Measurements from ENCODE around the gene FBXW5. TPM values are rescaled to one million over a fixed set of nuclear protein-coding genes. Genes with fewer than 3 reads are reported as not detected.
A peak's percentile ranks its signal among the peaks of the same experiment; 100 is the strongest.

FBXW5 gene
- total and polyA plus RNA-seq, 9 of the 15 experiments (the other 6 are each of a cell fraction or from before 2014, with no cell fraction given) = 0.21 to 128 (median 37.0) TPM

- 64% methylated on average over 11 of the region's 11 CpGs for WGBS (ENCODE audit: insufficient coverage, low coverage, missing lambda C conversion rate)
- in situ Hi-C loops (cut with MboI) (no loop called here), intact Hi-C loops (cut with micrococcal nuclease) (no loop called here)
- BruUV-seq (replicated peaks) = no TSS peak
- POLR2A ChIA-PET = interaction anchor here (0.7 to 0.9 kb wide), 2 partner anchors 10 to 646 kb away, joined by 3 to 4 read pairs; no protein-coding TSS in a partner anchor
- TF ChIP-seq FUS (optimal IDR thresholded peaks at IDR 0.05; ENCODE audit: low read depth, low read length) (no peak), RBM22 (IDR thresholded peaks at IDR 0.05; ENCODE audit: low read depth, low read length, poor library complexity, severe bottlenecking) (no peak), CC2D1A (IDR thresholded peaks at IDR 0.05) (no peak), POLR2AphosphoS2 (IDR thresholded peaks at IDR 0.05; ENCODE audit: low read length) (no peak), CBX1 (IDR thresholded peaks at IDR 0.05; ENCODE audit: low read depth) (no peak), ZBTB43 (CRISPR knock-in tag; IDR thresholded peaks at IDR 0.05) (no peak), ZNF707 (CRISPR knock-in tag; conservative IDR thresholded peaks at IDR 0.05) (no peak), MECOM (CRISPR knock-in tag; IDR thresholded peaks at IDR 0.05) (no peak), U2AF2 (optimal IDR thresholded peaks at IDR 0.05; ENCODE audit: low read depth, low read length) (no peak), RBM39 (optimal IDR thresholded peaks at IDR 0.05; ENCODE audit: low read depth, low read length) (no peak)
- ATAC-seq = no peak
- H4K20me1 ChIP-seq (replicated peaks; ENCODE audit: control insufficient read depth, insufficient read depth, low read length) = no peaks in the 10 kb centered on the region
- CTCF ChIA-PET (ENCODE audit: low intra/inter-chr PET ratio) = no interaction called here
- no peaks in the 10 kb centered on the region for H3K27me3 ChIP-seq (ENCODE audit: control insufficient read depth in 2 of 2, insufficient read depth in 2 of 2, low read length in 2 of 2)
- no peak overlapping the region for H3K27ac ChIP-seq (ENCODE audit: extremely low read depth, low read depth, low read length)
- no peak overlapping the region for H3K4me3 ChIP-seq
- no peaks in the 10 kb centered on the region for H3K9me3 ChIP-seq (replicated peaks; ENCODE audit: control insufficient read depth, insufficient read depth, low read depth, low read length)
- peaks cover 8 to 76% of the 10 kb centered on the region in 2 experiments; a peak in 4 of 5 replicates for H3K4me1 ChIP-seq (replicated peaks in 1 of 2; ENCODE audit: control insufficient read depth in 2 of 2, insufficient read depth in 2 of 2, low read length in 2 of 2)
- H3K79me2 ChIP-seq (ENCODE audit: control insufficient read depth, insufficient read depth, low read length) = no peaks in the 10 kb centered on the region
- peak overlapping the region in 1 of 2 experiments; percentile 35; a peak in 1 of 4 replicates for H3K9ac ChIP-seq (ENCODE audit: insufficient read depth in 1 of 2, low read depth in 2 of 2, low read length in 2 of 2)
- H2AFZ ChIP-seq (ENCODE audit: low read depth, low read length) = no peak overlapping the region
- no peak for FAIRE-seq
- H3K36me3 ChIP-seq (ENCODE audit: control insufficient read depth, insufficient read depth, low read length) = no peaks in the 10 kb centered on the region
- H3K9me1 ChIP-seq (ENCODE audit: control insufficient read depth, insufficient read depth, low read length) = no peaks in the 10 kb centered on the region
- no peak for DNase-seq (ENCODE audit: extremely low read depth in 1 of 4, low spot score in 3 of 4)
- no peak overlapping the region for H3K4me2 ChIP-seq (ENCODE audit: insufficient read depth, low read length)
These were observed 25.8 kb upstream of the FBXW5 start for GRCh38 chr9:136970361-136970760.

Data from K562 (cell line).